ENCODE measurements around the gene CBX4. TPM values are rescaled to one million over a fixed set of nuclear protein-coding genes. Genes with fewer than 3 reads are reported as not detected.

The CBX4 gene
- total and polyA plus RNA-seq, 4 experiments from 2014 or later = 1.2 to 65.7 (median 37.2) TPM

GRCh38 chr17:79818026-79818758 lies 21.0 kb downstream of the CBX4 start:
- Histone ChIP-seq H3K27ac (ENCODE audit: low read depth, low read length) (no peak overlapping the region), H3K36me3 (ENCODE audit: insufficient read depth, low read length) (no peaks in the 10 kb centered on the region), H3K27me3 (ENCODE audit: insufficient read depth, low read length) (peaks cover 13% of the 10 kb centered on the region), H3K4me1 (ENCODE audit: insufficient read depth, low read length) (peaks cover 15% of the 10 kb centered on the region), H3K4me3 (ENCODE audit: low read length in 2 of 2) (no peak overlapping the region), H3K9me3 (ENCODE audit: control insufficient read depth in 1 of 2, low read length in 2 of 2) (no peaks in the 10 kb centered on the region)
- Mint-ChIP-seq H3K4me3 (no peak overlapping the region), H3K4me1 (peaks cover 5 to 15% (median 8%) of the 10 kb centered on the region in 4 donors), H3K27me3 (peaks cover 20 to 21% of the 10 kb centered on the region in 2 donors), H3K36me3 (no peaks in the 10 kb centered on the region), H3K9me3 (peaks cover 0 to 1% (median 0%) of the 10 kb centered on the region in 8 donors), H3K27ac (peak overlapping the region in 1 of 7 donors; percentile 15)
- ChIA-PET CTCF (ENCODE audit: partially characterized antibody) (interaction anchor here (0.8 to 1.4 kb wide), 5 partner anchors 10 to 72 kb away, joined by 3 read pairs; no protein-coding TSS in a partner anchor), POLR2A (ENCODE audit: partially characterized antibody) (interaction anchor here (0.9 to 32.1 kb wide), 2 partner anchors 19 to 21 kb away, joined by 3 to 503 read pairs; partner anchors contain the start of genes CBX4 and CBX8)
- intact Hi-C loops (cut with micrococcal nuclease) = loop anchor here (10.0 kb wide), 1 partner anchor 73 kb away; no protein-coding TSS in a partner anchor
- no peak for DNase-seq

GRCh38 chr17:79815836-79816461 lies 23.3 kb downstream of the CBX4 start:
- peak overlapping the region in 2 of 7 donors; percentile 40 to 68 for H3K27ac Mint-ChIP-seq
- ChIA-PET CTCF (ENCODE audit: partially characterized antibody) (no interaction called here), POLR2A (ENCODE audit: partially characterized antibody) (interaction anchor here (32.1 kb wide), 1 partner anchor 21 kb away, joined by 503 read pairs; the partner anchor contains the start of gene CBX4)
- H3K27me3 Mint-ChIP-seq = peaks cover 31 to 33% of the 10 kb centered on the region in 2 donors
- Histone ChIP-seq H3K9me3 (ENCODE audit: control insufficient read depth in 1 of 2, low read length in 2 of 2) (no peaks in the 10 kb centered on the region), H3K27me3 (ENCODE audit: insufficient read depth, low read length) (peaks cover 32% of the 10 kb centered on the region), H3K36me3 (ENCODE audit: insufficient read depth, low read length) (no peaks in the 10 kb centered on the region), H3K27ac (ENCODE audit: low read depth, low read length) (no peak overlapping the region), H3K4me1 (ENCODE audit: insufficient read depth, low read length) (peaks cover 35% of the 10 kb centered on the region), H3K4me3 (ENCODE audit: low read length in 2 of 2) (no peak overlapping the region)
- H3K36me3 Mint-ChIP-seq = no peaks in the 10 kb centered on the region
- H3K4me3 Mint-ChIP-seq = peak overlapping the region in 4 of 8 donors; percentile 24 to 65 (median 44)
- H3K9me3 Mint-ChIP-seq = peaks cover 0 to 7% (median 0%) of the 10 kb centered on the region in 8 donors
- no peak for DNase-seq
- H3K4me1 Mint-ChIP-seq = peaks cover 11 to 27% (median 17%) of the 10 kb centered on the region in 4 donors
- intact Hi-C loops (cut with micrococcal nuclease) = loop anchor here (10.0 kb wide), 1 partner anchor 71 kb away; no protein-coding TSS in a partner anchor

DNA sequence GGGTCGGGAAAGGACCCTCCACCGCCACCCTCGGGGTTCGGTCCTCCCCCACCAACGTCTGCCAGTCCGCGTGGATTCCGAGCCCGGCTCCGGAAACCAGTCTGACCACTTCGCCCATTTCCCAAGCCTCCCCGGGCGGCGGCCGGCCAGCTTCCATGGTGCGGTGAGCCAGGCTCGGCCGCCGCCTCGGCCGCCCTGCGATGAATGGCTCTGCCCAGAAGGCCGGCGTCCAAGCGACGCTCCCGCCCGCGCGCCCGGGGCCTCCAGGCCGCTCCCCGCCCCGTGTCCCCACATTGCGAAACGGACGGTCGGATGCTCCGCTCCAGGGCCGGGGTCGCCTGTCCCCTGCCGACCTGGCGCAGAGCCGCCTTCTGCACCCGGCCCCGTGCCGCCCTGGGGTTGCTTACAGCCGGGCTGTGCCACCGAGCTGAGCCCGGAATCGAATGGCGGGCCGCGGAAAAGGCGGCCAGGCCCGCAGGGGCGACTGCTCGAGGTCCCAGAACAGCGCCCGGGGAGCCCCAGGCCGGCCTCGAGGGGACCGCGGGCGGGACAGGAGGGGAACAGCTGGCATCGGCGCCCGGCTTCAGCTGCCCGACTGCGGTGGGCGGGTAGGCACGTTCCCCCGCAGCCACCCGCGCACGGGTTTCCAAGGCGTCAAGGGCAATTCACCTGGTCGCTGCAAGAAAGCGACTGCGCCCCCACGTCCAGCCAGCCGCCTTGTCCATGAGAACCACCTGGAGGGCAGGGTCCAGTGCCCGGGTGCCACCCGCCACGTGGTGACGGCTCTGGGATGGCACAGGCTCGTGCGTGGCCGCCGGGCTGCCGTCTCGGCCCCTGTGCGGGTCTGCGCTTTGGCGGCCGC lies 24.0 kb downstream of the CBX4 start:
- Histone ChIP-seq H3K9me3 (ENCODE audit: control insufficient read depth in 1 of 2, low read length in 2 of 2) (no peaks in the 10 kb centered on the region), H3K36me3 (ENCODE audit: insufficient read depth, low read length) (no peaks in the 10 kb centered on the region), H3K4me1 (ENCODE audit: insufficient read depth, low read length) (peaks cover 42% of the 10 kb centered on the region), H3K4me3 (ENCODE audit: low read length in 2 of 2) (no peak overlapping the region), H3K27ac (ENCODE audit: low read depth, low read length) (no peak overlapping the region), H3K27me3 (ENCODE audit: insufficient read depth, low read length) (peaks cover 34% of the 10 kb centered on the region)
- H3K27me3 Mint-ChIP-seq = peaks cover 34 to 38% of the 10 kb centered on the region in 2 donors
- no peak overlapping the region for H3K4me3 Mint-ChIP-seq
- ChIA-PET POLR2A (ENCODE audit: partially characterized antibody) (interaction anchor here (10.4 to 32.1 kb wide), 2 partner anchors 17 to 22 kb away, joined by 79 to 503 read pairs; partner anchors contain the start of genes CBX4 and CBX8), CTCF (ENCODE audit: partially characterized antibody) (interaction anchor here (1.3 kb wide), 1 partner anchor 20 kb away, joined by 3 read pairs; no protein-coding TSS in a partner anchor)
- H3K36me3 Mint-ChIP-seq = no peaks in the 10 kb centered on the region
- intact Hi-C loops (cut with micrococcal nuclease) = loop anchor here (5.0 to 10.0 kb wide), 2 partner anchors 70 to 177 kb away; no protein-coding TSS in a partner anchor
- no peak for DNase-seq
- no peak overlapping the region for H3K27ac Mint-ChIP-seq
- peaks cover 0 to 7% (median 0%) of the 10 kb centered on the region in 8 donors for H3K9me3 Mint-ChIP-seq
- H3K4me1 Mint-ChIP-seq = peaks cover 14 to 32% (median 22%) of the 10 kb centered on the region in 4 donors

DNA sequence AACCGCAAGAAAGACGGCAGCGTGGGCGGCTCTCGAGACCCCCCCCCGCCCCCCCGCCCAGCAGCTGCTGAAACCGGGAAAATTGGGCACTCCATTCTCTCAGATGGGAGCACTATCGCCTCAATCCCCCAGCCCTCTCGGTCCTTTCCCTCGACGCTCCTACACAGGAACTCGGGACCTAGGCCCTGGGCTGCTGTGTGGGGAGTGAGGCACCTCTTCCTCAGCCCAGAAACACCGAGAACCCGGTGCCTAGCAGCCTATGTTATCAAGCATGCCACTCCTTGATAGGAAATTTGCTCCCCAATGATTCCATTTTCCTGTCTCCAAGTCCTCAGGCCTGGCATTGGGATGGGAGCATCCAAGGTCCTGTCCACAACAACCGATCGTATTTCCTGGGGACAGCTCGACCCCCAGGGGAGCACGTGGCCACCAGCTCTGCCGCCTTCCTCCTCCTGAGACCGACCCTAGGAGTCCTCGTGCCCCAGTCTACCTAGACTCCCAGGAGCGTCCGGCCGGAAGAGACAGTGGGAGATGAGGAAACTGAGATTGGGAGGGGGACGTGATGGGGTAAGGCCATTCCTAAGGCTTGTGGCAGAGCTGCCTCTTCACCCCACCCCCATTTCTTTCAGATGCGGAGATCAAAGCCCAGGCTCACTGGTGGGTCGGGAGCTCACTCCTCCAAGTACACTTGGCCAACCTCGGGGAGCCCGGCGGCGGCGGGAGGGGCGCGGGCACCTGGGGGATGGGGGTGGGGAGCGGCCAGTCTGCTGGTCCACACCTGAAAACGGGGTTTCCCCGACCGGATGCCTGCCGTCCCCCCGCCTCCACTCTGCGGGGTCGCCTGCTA lies 24.9 kb downstream of the CBX4 start:
- no peak overlapping the region for H3K27ac ChIP-seq (ENCODE audit: low read depth, low read length)
- intact Hi-C loops (cut with micrococcal nuclease) = loop anchor here (5.0 to 10.0 kb wide), 2 partner anchors 70 to 178 kb away; no protein-coding TSS in a partner anchor
- ChIA-PET POLR2A (ENCODE audit: partially characterized antibody) (interaction anchor here (0.7 to 32.1 kb wide), 4 partner anchors 11 to 36 kb away, joined by 3 to 503 read pairs (median 41); partner anchors contain the start of genes CBX4 and CBX8), CTCF (ENCODE audit: partially characterized antibody) (interaction anchor here (1.3 kb wide), 1 partner anchor 21 kb away, joined by 3 read pairs; no protein-coding TSS in a partner anchor)
- Mint-ChIP-seq H3K36me3 (no peaks in the 10 kb centered on the region), H3K27ac (peak overlapping the region in 4 of 7 donors; percentile 15 to 82 (median 24)), H3K27me3 (peaks cover 33 to 39% of the 10 kb centered on the region in 2 donors), H3K4me3 (peak overlapping the region; percentile 39 to 78 (median 65)), H3K4me1 (peaks cover 14 to 32% (median 22%) of the 10 kb centered on the region in 4 donors), H3K9me3 (peaks cover 0 to 7% (median 0%) of the 10 kb centered on the region in 8 donors)
- no peaks in the 10 kb centered on the region for H3K9me3 ChIP-seq (ENCODE audit: control insufficient read depth in 1 of 2, low read length in 2 of 2)
- no peak overlapping the region for H3K4me3 ChIP-seq (ENCODE audit: low read length in 2 of 2)
- H3K36me3 ChIP-seq (ENCODE audit: insufficient read depth, low read length) = no peaks in the 10 kb centered on the region
- H3K27me3 ChIP-seq (ENCODE audit: insufficient read depth, low read length) = peaks cover 35% of the 10 kb centered on the region
- peaks cover 43% of the 10 kb centered on the region for H3K4me1 ChIP-seq (ENCODE audit: insufficient read depth, low read length)
- peak in 1 of 5 donors; percentile 36 for DNase-seq

- Histone ChIP-seq H3K9me3 (ENCODE audit: control insufficient read depth in 1 of 2, low read length in 2 of 2) (no peaks in the 10 kb centered on the region), H3K4me1 (ENCODE audit: insufficient read depth, low read length) (peaks cover 46% of the 10 kb centered on the region), H3K4me3 (ENCODE audit: low read length in 2 of 2) (no peak overlapping the region), H3K36me3 (ENCODE audit: insufficient read depth, low read length) (no peaks in the 10 kb centered on the region), H3K27ac (ENCODE audit: low read depth, low read length) (no peak overlapping the region), H3K27me3 (ENCODE audit: insufficient read depth, low read length) (peaks cover 44% of the 10 kb centered on the region)
- peak in 1 of 5 donors; percentile 28 for DNase-seq
- peak overlapping the region in 2 of 8 donors; percentile 20 to 52 for H3K4me3 Mint-ChIP-seq
- no peaks in the 10 kb centered on the region for H3K36me3 Mint-ChIP-seq
- peaks cover 0 to 7% (median 0%) of the 10 kb centered on the region in 8 donors for H3K9me3 Mint-ChIP-seq
- H3K27ac Mint-ChIP-seq = peak overlapping the region in 1 of 7 donors; percentile 82
- CTCF ChIA-PET (ENCODE audit: partially characterized antibody) = interaction anchor here (1.2 to 1.3 kb wide), 2 partner anchors 22 to 27 kb away, joined by 3 read pairs; no protein-coding TSS in a partner anchor
- POLR2A ChIA-PET (ENCODE audit: partially characterized antibody) = interaction anchor here (0.7 to 32.1 kb wide), 5 partner anchors 8 to 35 kb away, joined by 3 to 503 read pairs (median 5); partner anchors contain the start of genes CBX4 and CBX8
- intact Hi-C loops (cut with micrococcal nuclease) = loop anchor here (5.0 to 10.0 kb wide), 2 partner anchors 69 to 179 kb away; no protein-coding TSS in a partner anchor
- H3K4me1 Mint-ChIP-seq = peaks cover 14 to 40% (median 24%) of the 10 kb centered on the region in 4 donors
- H3K27me3 Mint-ChIP-seq = peaks cover 39 to 43% of the 10 kb centered on the region in 2 donors
Measured at GRCh38 chr17:79813297-79814126, 25.7 kb downstream of the CBX4 start.
